ENCODE results near the gene NDUFAF7. TPM values are rescaled to one million over a fixed set of nuclear protein-coding genes. Genes with fewer than 3 reads are reported as not detected.

NDUFAF7 gene
- total and polyA plus RNA-seq, 2 of the 13 experiments (the other 11 are each of a cell fraction or from before 2014, with no cell fraction given), result 27.0 to 40.8 TPM

GRCh38 chr2:37196320-37197195, 34.9 kb upstream of the NDUFAF7 start, which contains the start of gene CEBPZOS (continued):
- peak; percentile 34; the same call in 1 of the 2 replicates for TF ChIP-seq MLXIP (CRISPR knock-in tag; IDR thresholded peaks at IDR 0.05; ENCODE audit: borderline replicate concordance)
- no peak for TF ChIP-seq ATM (IDR thresholded peaks at IDR 0.05; ENCODE audit: borderline replicate concordance)
- no peak for TF ChIP-seq ZBTB40 (IDR thresholded peaks at IDR 0.05)
- TF ChIP-seq ZBTB40 (CRISPR knock-in tag; IDR thresholded peaks at IDR 0.05), result peak; percentile 94
- peak; percentile 71 for TF ChIP-seq ZFP90 (CRISPR knock-in tag; IDR thresholded peaks at IDR 0.05; ENCODE audit: borderline replicate concordance)
- TF ChIP-seq BRD4 (CRISPR knock-in tag; IDR thresholded peaks at IDR 0.05), result peak; percentile 90
- TF ChIP-seq MATR3 (CRISPR knock-in tag; IDR thresholded peaks at IDR 0.05), result no peak
- peak; percentile 79; the same call in 1 of the 2 replicates for TF ChIP-seq RXRA (CRISPR knock-in tag; IDR thresholded peaks at IDR 0.05)
- peak; percentile 85; the same call in 1 of the 2 replicates for TF ChIP-seq ZFYVE20 (CRISPR knock-in tag; IDR thresholded peaks at IDR 0.05; ENCODE audit: borderline replicate concordance, low read depth)
- TF ChIP-seq ZFX (CRISPR knock-in tag; IDR thresholded peaks at IDR 0.05; ENCODE audit: low read depth), result peak; percentile 100
- TF ChIP-seq ZEB1 (IDR thresholded peaks at IDR 0.05; ENCODE audit: insufficient replicate concordance, low read depth), result no peak
- no peak for TF ChIP-seq U2AF2 (IDR thresholded peaks at IDR 0.05; ENCODE audit: low read depth, low read length)
- peak; percentile 90; the same call in 1 of the 2 replicates for TF ChIP-seq CREB3 (CRISPR knock-in tag; IDR thresholded peaks at IDR 0.05)
- TF ChIP-seq FOXA3 (CRISPR knock-in tag; IDR thresholded peaks at IDR 0.05), result peak; percentile 38
- no peak; the same call in 1 of the 2 replicates for TF ChIP-seq ZNF674 (CRISPR knock-in tag; IDR thresholded peaks at IDR 0.05; ENCODE audit: low read depth)
